H9 (cell line): ENCODE data around the gene GRIA2. TPM values are rescaled to one million over a fixed set of nuclear protein-coding genes. Genes with fewer than 3 reads are reported as not detected.

Experiments used
- DNase-seq: peaks from one replicate; pipeline ENCODE4 v3.0.0-alpha.2; 2017
- H2AFZ ChIP-seq: one replicate; pipeline ENCODE4 v1.6.1; 2013; ENCODE audit warnings: mild to moderate bottlenecking, low read length, control low read depth, moderate library complexity
- H2AK5ac ChIP-seq: 2 replicates; pipeline ENCODE4 v1.6.1; 2013; ENCODE audit warnings: low read length, control low read depth, mixed read lengths; ENCODE audit not compliant: insufficient read length
- H2BK120ac ChIP-seq: one replicate; pipeline ENCODE4 v1.6.1; 2013; ENCODE audit warnings: low read depth, mild to moderate bottlenecking, low read length, control low read depth, inconsistent platforms; ENCODE audit not compliant: poor library complexity, severe bottlenecking
- H2BK12ac ChIP-seq: 2 replicates; pipeline ENCODE4 v1.6.1; 2013; ENCODE audit warnings: low read length, control low read depth, mixed read lengths, low read depth; ENCODE audit not compliant: insufficient read length
- H2BK15ac ChIP-seq: 2 replicates; pipeline ENCODE4 v1.6.1; 2013; ENCODE audit warnings: low read depth, low read length, control low read depth
- H2BK20ac ChIP-seq: one replicate; pipeline ENCODE4 v1.6.1; 2013; ENCODE audit warnings: low read depth, mild to moderate bottlenecking, low read length, control low read depth, inconsistent platforms; ENCODE audit not compliant: poor library complexity, severe bottlenecking
- H2BK5ac ChIP-seq: 2 replicates; pipeline ENCODE4 v1.6.1; 2013; ENCODE audit warnings: low read length, control low read depth, mixed read lengths; ENCODE audit not compliant: insufficient read length
- H3K14ac ChIP-seq: 2 replicates; pipeline ENCODE4 v1.6.1; 2013; ENCODE audit warnings: low read length, control low read depth; ENCODE audit not compliant: insufficient read depth
- H3K18ac ChIP-seq: 2 replicates; pipeline ENCODE4 v1.6.1; 2013; ENCODE audit warnings: low read depth, mild to moderate bottlenecking, mixed read lengths, low read length, control low read depth; ENCODE audit not compliant: insufficient read length
- H3K23ac ChIP-seq: 2 replicates; pipeline ENCODE4 v1.6.1; 2013; ENCODE audit warnings: low read length, control low read depth, mixed read lengths, low read depth; ENCODE audit not compliant: insufficient read length
- H3K23me2 ChIP-seq: 2 replicates; pipeline ENCODE4 v1.6.1; 2013; ENCODE audit warnings: low read depth, mild to moderate bottlenecking, mixed read lengths, low read length, control low read depth; ENCODE audit not compliant: insufficient read length, poor library complexity, severe bottlenecking
- H3K27ac ChIP-seq: 2 replicates; pipeline ENCODE4 v1.5.1; 2013; ENCODE audit warnings: low read length, control low read depth, mixed read lengths, low read depth; ENCODE audit not compliant: insufficient read length
- H3K27me3 ChIP-seq: 2 replicates; pipeline ENCODE4 v1.6.1; 2013; ENCODE audit warnings: low read length, control low read depth, inconsistent platforms; ENCODE audit not compliant: insufficient read depth
- H3K4ac ChIP-seq: 2 replicates; pipeline ENCODE4 v1.6.1; 2013; ENCODE audit warnings: low read depth, mild to moderate bottlenecking, control low read depth, inconsistent platforms, low read length, moderate library complexity
- H3K4me1 ChIP-seq: 2 replicates; pipeline ENCODE4 v1.6.1; 2013; ENCODE audit warnings: low read length, control low read depth, inconsistent platforms; ENCODE audit not compliant: insufficient read depth
- H3K4me2 ChIP-seq: 2 replicates; pipeline ENCODE4 v1.6.1; 2013; ENCODE audit warnings: low read length, control low read depth, mixed read lengths; ENCODE audit not compliant: insufficient read length, insufficient read depth
- H3K56ac ChIP-seq: 2 replicates; pipeline ENCODE4 v1.6.1; 2013; ENCODE audit warnings: low read depth, mild to moderate bottlenecking, mixed read lengths, low read length, control low read depth; ENCODE audit not compliant: insufficient read length
- H3K79me1 ChIP-seq: 2 replicates; pipeline ENCODE4 v1.6.1; 2013; ENCODE audit warnings: low read depth, mild to moderate bottlenecking, moderate library complexity, low read length, control low read depth, inconsistent platforms; ENCODE audit not compliant: insufficient read depth, poor library complexity, severe bottlenecking
- H3K79me2 ChIP-seq: 2 replicates; pipeline ENCODE4 v1.6.1; 2013; ENCODE audit warnings: low read length, control low read depth, inconsistent platforms; ENCODE audit not compliant: insufficient read depth
- H3K9ac ChIP-seq: 2 replicates; pipeline ENCODE4 v1.6.1; 2013; ENCODE audit warnings: low read length, control low read depth, mixed read lengths; ENCODE audit not compliant: insufficient read length; ENCODE audit errors: extremely low read depth
- H3K9me3 ChIP-seq: one replicate; pipeline ENCODE4 v1.6.1; 2013; ENCODE audit warnings: low read depth, low read length, inconsistent platforms; ENCODE audit not compliant: control insufficient read depth
- H3T11ph ChIP-seq: one replicate; pipeline ENCODE4 v1.6.1; 2013; ENCODE audit warnings: mild to moderate bottlenecking, low read length, control low read depth, inconsistent platforms
- H4K20me1 ChIP-seq: one replicate; pipeline ENCODE4 v1.6.1; 2013; ENCODE audit not compliant: control insufficient read depth, insufficient read length, insufficient read depth
- H4K5ac ChIP-seq: 2 replicates; pipeline ENCODE4 v1.6.1; 2013; ENCODE audit warnings: low read depth, mild to moderate bottlenecking, mixed read lengths, low read length, control low read depth; ENCODE audit not compliant: insufficient read length
- H4K8ac ChIP-seq: replicated peaks from 2 replicates; pipeline ENCODE4 v1.6.1; 2013; ENCODE audit warnings: low read length, control low read depth, mixed read lengths, low read depth; ENCODE audit not compliant: insufficient read length
- H4K91ac ChIP-seq: 2 replicates; pipeline ENCODE4 v1.6.1; 2013; ENCODE audit warnings: low read depth, mild to moderate bottlenecking, moderate library complexity, mixed read lengths, low read length, control low read depth; ENCODE audit not compliant: insufficient read length
- H3K27ac Mint-ChIP-seq, 3 experiments: 2 replicates in 2 of 3; 3 replicates in 1 of 3; pipeline ENCODE4 v1.8.0; 2020 to 2021; ENCODE audit warnings: mixed read lengths in 3 of 3, mild to moderate bottlenecking in 1 of 3, moderate library complexity in 1 of 3
- H3K27me3 Mint-ChIP-seq: 2 replicates; pipeline ENCODE4 v1.8.0; 2021; ENCODE audit warnings: low read depth, mild to moderate bottlenecking, moderate library complexity, mixed read lengths
- H3K36me3 Mint-ChIP-seq, 3 experiments: 2 replicates in 2 of 3; 3 replicates in 1 of 3; pipeline ENCODE4 v1.8.0; 2020 to 2021; ENCODE audit warnings: low read depth in 3 of 3, mixed read lengths in 3 of 3; ENCODE audit not compliant: insufficient read depth in 1 of 3
- H3K4me1 Mint-ChIP-seq, 2 experiments: 2 replicates each; pipeline ENCODE4 v1.8.0; 2020; ENCODE audit warnings: mixed read lengths in 2 of 2
- H3K4me3 Mint-ChIP-seq, 2 experiments: 2 replicates in 1 of 2; 3 replicates in 1 of 2; pipeline ENCODE4 v1.8.0; 2020 to 2021; ENCODE audit warnings: mild to moderate bottlenecking in 2 of 2, mixed read lengths in 2 of 2, moderate library complexity in 1 of 2
- H3K9me3 Mint-ChIP-seq, 2 experiments: 2 replicates in 1 of 2; 3 replicates in 1 of 2; pipeline ENCODE4 v1.8.0; 2020; ENCODE audit warnings: mild to moderate bottlenecking in 2 of 2, mixed read lengths in 2 of 2, moderate library complexity in 1 of 2
- WGBS: extraction: QIAGEN DNeasy Blood & Tissue Kit; methylation state at CpG from one replicate; pipeline ENCODE4 v1.1.7; 2013; ENCODE audit warnings: missing lambda C conversion rate, low lambda C conversion rate, mixed read lengths; ENCODE audit not compliant: insufficient read length; ENCODE audit errors: extremely low coverage; 5-methylcytosine and 5-hydroxymethylcytosine counted together
- total RNA-seq: library from RNA; stranded (reverse); gene quantifications from 2 replicates; pipeline ENCODE4 v1.2.1, GENCODE V29; 2021
- TF ChIP-seq, protein P1 (sequence below): fragments of 200-600 bp; sonication (generic); conservative IDR thresholded peaks from 3 replicates; pipeline ENCODE4 v1.8.0; 2021; ENCODE audit warnings: antibody characterized with exemption, mild to moderate bottlenecking

Gene GRIA2
- total RNA-seq, 1 experiment from 2014 or later = not detected

DNA sequence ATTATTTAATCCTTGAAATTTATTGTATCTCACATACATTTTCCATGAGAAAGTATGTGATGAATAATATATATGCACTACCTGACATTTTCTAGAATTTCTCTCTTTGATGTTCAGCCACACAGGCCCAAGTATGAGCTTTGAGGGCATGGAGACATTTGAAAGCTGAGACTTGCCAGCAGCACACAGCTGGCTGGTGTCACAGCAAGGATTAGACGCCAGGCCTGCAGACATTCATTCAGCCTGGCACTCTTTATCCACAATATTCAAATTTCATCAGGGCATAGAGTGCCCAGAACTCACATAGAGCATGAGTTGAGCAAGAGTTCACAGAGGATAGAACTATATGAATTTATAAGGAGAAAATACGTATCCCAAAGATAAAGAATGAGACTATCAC is 74.0 kb downstream of the GRIA2 start:
- H3K4me3 Mint-ChIP-seq = no peak overlapping the region
- Histone ChIP-seq H4K5ac (no peak overlapping the region), H3K14ac (no peak overlapping the region), H2BK15ac (no peak overlapping the region), H3K56ac (no peak overlapping the region), H3K9me3 (no peaks in the 10 kb centered on the region), H3K18ac (no peak overlapping the region), H3K23me2 (no peaks in the 10 kb centered on the region), H3K23ac (no peak overlapping the region), H2AFZ (no peak overlapping the region), H2AK5ac (no peak overlapping the region), H3K27me3 (no peaks in the 10 kb centered on the region), H4K20me1 (no peaks in the 10 kb centered on the region), H3K4ac (no peak overlapping the region), H3K4me1 (no peaks in the 10 kb centered on the region), H3K4me2 (no peak overlapping the region), H3K79me1 (no peaks in the 10 kb centered on the region), H2BK120ac (no peak overlapping the region), H3T11ph (no peak overlapping the region), H3K9ac (no peak overlapping the region), H3K79me2 (no peaks in the 10 kb centered on the region), H4K91ac (no peak overlapping the region), H2BK20ac (no peak overlapping the region), H3K27ac (no peak overlapping the region), H4K8ac (no peak overlapping the region), H2BK5ac (no peak overlapping the region), H2BK12ac (no peak overlapping the region)
- TF ChIP-seq, protein P1, sequence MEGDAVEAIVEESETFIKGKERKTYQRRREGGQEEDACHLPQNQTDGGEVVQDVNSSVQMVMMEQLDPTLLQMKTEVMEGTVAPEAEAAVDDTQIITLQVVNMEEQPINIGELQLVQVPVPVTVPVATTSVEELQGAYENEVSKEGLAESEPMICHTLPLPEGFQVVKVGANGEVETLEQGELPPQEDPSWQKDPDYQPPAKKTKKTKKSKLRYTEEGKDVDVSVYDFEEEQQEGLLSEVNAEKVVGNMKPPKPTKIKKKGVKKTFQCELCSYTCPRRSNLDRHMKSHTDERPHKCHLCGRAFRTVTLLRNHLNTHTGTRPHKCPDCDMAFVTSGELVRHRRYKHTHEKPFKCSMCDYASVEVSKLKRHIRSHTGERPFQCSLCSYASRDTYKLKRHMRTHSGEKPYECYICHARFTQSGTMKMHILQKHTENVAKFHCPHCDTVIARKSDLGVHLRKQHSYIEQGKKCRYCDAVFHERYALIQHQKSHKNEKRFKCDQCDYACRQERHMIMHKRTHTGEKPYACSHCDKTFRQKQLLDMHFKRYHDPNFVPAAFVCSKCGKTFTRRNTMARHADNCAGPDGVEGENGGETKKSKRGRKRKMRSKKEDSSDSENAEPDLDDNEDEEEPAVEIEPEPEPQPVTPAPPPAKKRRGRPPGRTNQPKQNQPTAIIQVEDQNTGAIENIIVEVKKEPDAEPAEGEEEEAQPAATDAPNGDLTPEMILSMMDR = no peak
- H3K27me3 Mint-ChIP-seq = no peaks in the 10 kb centered on the region
- no peaks in the 10 kb centered on the region for H3K4me1 Mint-ChIP-seq
- no CpG with 5 or more reads among the region's 2 CpGs for WGBS
- H3K9me3 Mint-ChIP-seq = no peaks in the 10 kb centered on the region
- no peak overlapping the region for H3K27ac Mint-ChIP-seq
- no peaks in the 10 kb centered on the region for H3K36me3 Mint-ChIP-seq
- DNase-seq = no peak
